Naive thymus-derived CD8-positive, alpha-beta T cell (primary cell): ENCODE results near the gene OR11L1. TPM values are rescaled to one million over a fixed set of nuclear protein-coding genes. Genes with fewer than 3 reads are reported as not detected.

ENCODE experiments used
- ATAC-seq, 2 donors: fragments of 150-1000 bp; cut with Tn5 transposase in 1 of 2; sonication (Bioruptor Pico), chemical (Tn5 transposase) in 1 of 2; 1 replicate in 1 of 2; 2 replicates in 1 of 2; pipeline ENCODE4 v1.10.0; 2021; ENCODE audit warnings: mild to moderate bottlenecking in 2 of 2, moderate library complexity in 2 of 2
- POLR2A ChIA-PET: fragments of 350-600 bp; sonication (Branson Sonifier 250); formaldehyde crosslinking; loops from one replicate; lab custom pipeline; 2021; ENCODE audit warnings: antibody characterized with exemption; lab: Charles Lee
- DNase-seq, 10 donors: peaks; one replicate each; pipeline versions ENCODE4 v3.0.0 to v3.0.0-alpha.2; 2020 to 2022
- H3K27ac Mint-ChIP-seq, 10 donors: one replicate each; pipeline ENCODE4 v1.8.0; 2020 to 2022; ENCODE audit warnings: mild to moderate bottlenecking in 10 of 10, mixed read lengths in 10 of 10, moderate library complexity in 4 of 10, inconsistent platforms in 1 of 10
- H3K27me3 Mint-ChIP-seq, 5 donors: one replicate each; pipeline ENCODE4 v1.8.0; 2021 to 2022; ENCODE audit warnings: mixed read lengths in 5 of 5
- H3K36me3 Mint-ChIP-seq, 3 donors: one replicate each; pipeline ENCODE4 v1.8.0; 2020 to 2022; ENCODE audit warnings: mixed read lengths in 3 of 3, mild to moderate bottlenecking in 2 of 3, inconsistent platforms in 1 of 3
- H3K4me1 Mint-ChIP-seq, 4 donors: one replicate each; pipeline ENCODE4 v1.8.0; 2021 to 2022; ENCODE audit warnings: mixed read lengths in 4 of 4
- H3K4me3 Mint-ChIP-seq, 10 donors: one replicate each; pipeline ENCODE4 v1.8.0; 2020 to 2022; ENCODE audit warnings: mild to moderate bottlenecking in 10 of 10, mixed read lengths in 10 of 10, moderate library complexity in 6 of 10, inconsistent platforms in 1 of 10
- H3K9me3 Mint-ChIP-seq, 9 donors: one replicate each; pipeline ENCODE4 v1.8.0; 2020 to 2022; ENCODE audit warnings: mixed read lengths in 9 of 9, mild to moderate bottlenecking in 3 of 9, inconsistent platforms in 1 of 9, moderate library complexity in 1 of 9
- polyA plus RNA-seq, 3 donors: library from polyadenylated mRNA; unstranded; fragments of 300-500 nt; fragmentation: Illumina TruSeq; gene quantifications; one replicate each; pipeline ENCODE4 v1.2.3, GENCODE V29; 2021
- total RNA-seq, 8 experiments: library from RNA in 2 of 8; stranded (reverse) in 2 of 8; gene quantifications; one replicate each; pipeline ENCODE4 v1.2.3 and lab custom pipeline; 2021 to 2026

The OR11L1 gene
- total RNA-seq: not detected
- polyA plus RNA-seq: not detected
- 0 reads per million in 6 experiments for total RNA-seq (lab: John Stamatoyannopoulos, UW)

- no peak for DNase-seq
- peaks cover 0 to 5% (median 2%) of the 10 kb centered on the region in 4 donors for H3K4me1 Mint-ChIP-seq
- H3K27ac Mint-ChIP-seq: peak within 1 kb of the TSS in 1 of 10 donors; percentile 66
- H3K36me3 Mint-ChIP-seq: no peaks in the 10 kb centered on the region
- ATAC-seq: no peak
- H3K9me3 Mint-ChIP-seq: no peaks in the 10 kb centered on the region
- H3K27me3 Mint-ChIP-seq: peaks cover 0 to 3% (median 0%) of the 10 kb centered on the region in 5 donors
- H3K4me3 Mint-ChIP-seq: no peak within 1 kb of the TSS
- POLR2A ChIA-PET: no interaction called here
Observed at GRCh38 chr1:247841796-247842195, at the start of gene OR11L1. TSS of gene OR11L1 (minus strand) at chr1:247841896. CDS start at chr1:247841896, 0 bp downstream.

GRCh38 chr1:247884797-247885413 lies 43.2 kb upstream of the OR11L1 start:
- Mint-ChIP-seq H3K27me3 (no peaks in the 10 kb centered on the region), H3K4me3 (no peak overlapping the region), H3K9me3 (no peaks in the 10 kb centered on the region), H3K27ac (no peak overlapping the region), H3K4me1 (no peaks in the 10 kb centered on the region), H3K36me3 (no peaks in the 10 kb centered on the region)
- POLR2A ChIA-PET: no interaction called here
- ATAC-seq (no peak), DNase-seq (no peak)

- H3K27me3 Mint-ChIP-seq: peaks cover 0 to 9% (median 0%) of the 10 kb centered on the region in 5 donors
- H3K9me3 Mint-ChIP-seq: peaks cover 0 to 1% (median 0%) of the 10 kb centered on the region in 9 donors
- peak overlapping the region in 1 of 10 donors; percentile 29 for H3K4me3 Mint-ChIP-seq
- H3K36me3 Mint-ChIP-seq: no peaks in the 10 kb centered on the region
- no peak for ATAC-seq
- no peak overlapping the region for H3K27ac Mint-ChIP-seq
- DNase-seq: no peak
- H3K4me1 Mint-ChIP-seq: no peaks in the 10 kb centered on the region
- POLR2A ChIA-PET: no interaction called here
Observed at GRCh38 chr1:247883346-247883745, 41.6 kb upstream of the OR11L1 start.

- no peak overlapping the region for H3K4me3 Mint-ChIP-seq
- ATAC-seq (no peak), DNase-seq (no peak)
- H3K4me1 Mint-ChIP-seq: no peaks in the 10 kb centered on the region
- H3K36me3 Mint-ChIP-seq: no peaks in the 10 kb centered on the region
- H3K27me3 Mint-ChIP-seq: peaks cover 7 to 26% (median 17%) of the 10 kb centered on the region in 5 donors
- H3K9me3 Mint-ChIP-seq: peaks cover 0 to 10% (median 0%) of the 10 kb centered on the region in 9 donors
- POLR2A ChIA-PET: no interaction called here
- H3K27ac Mint-ChIP-seq: no peak overlapping the region
Observed at GRCh38 chr1:247865416-247865815, 23.7 kb upstream of the OR11L1 start.

GRCh38 chr1:247864644-247865043 lies 22.9 kb upstream of the OR11L1 start:
- H3K4me1 Mint-ChIP-seq: no peaks in the 10 kb centered on the region
- H3K27me3 Mint-ChIP-seq: peaks cover 11 to 31% (median 17%) of the 10 kb centered on the region in 5 donors
- DNase-seq: no peak
- no peaks in the 10 kb centered on the region for H3K36me3 Mint-ChIP-seq
- no peak overlapping the region for H3K27ac Mint-ChIP-seq
- POLR2A ChIA-PET: no interaction called here
- no peak for ATAC-seq
- H3K4me3 Mint-ChIP-seq: no peak overlapping the region
- H3K9me3 Mint-ChIP-seq: peaks cover 0 to 4% (median 0%) of the 10 kb centered on the region in 9 donors

GRCh38 chr1:247862756-247863155 lies 21.1 kb upstream of the OR11L1 start:
- Mint-ChIP-seq H3K36me3 (peaks cover 0 to 6% (median 0%) of the 10 kb centered on the region in 3 donors), H3K4me1 (peaks cover 5 to 6% (median 5%) of the 10 kb centered on the region in 4 donors), H3K27ac (no peak overlapping the region), H3K27me3 (peaks cover 23 to 35% (median 26%) of the 10 kb centered on the region in 5 donors), H3K4me3 (no peak overlapping the region), H3K9me3 (no peaks in the 10 kb centered on the region)
- no peak for DNase-seq
- POLR2A ChIA-PET: no interaction called here
- no peak for ATAC-seq

- Mint-ChIP-seq H3K36me3 (peaks cover 0 to 10% (median 0%) of the 10 kb centered on the region in 3 donors), H3K27ac (peak overlapping the region in 2 of 10 donors; percentile 14 to 53), H3K9me3 (peaks cover 0 to 8% (median 0%) of the 10 kb centered on the region in 9 donors), H3K27me3 (peaks cover 35 to 66% (median 50%) of the 10 kb centered on the region in 5 donors), H3K4me3 (peak overlapping the region; percentile 62 to 87 (median 79)), H3K4me1 (peaks cover 7 to 9% (median 8%) of the 10 kb centered on the region in 4 donors)
- ATAC-seq: no peak
- POLR2A ChIA-PET: no interaction called here
- DNase-seq: no peak
Observed at GRCh38 chr1:247857985-247858619, 16.4 kb upstream of the OR11L1 start.

GRCh38 chr1:247857069-247857984 lies 15.6 kb upstream of the OR11L1 start, which contains the start of gene TRIM58:
TSS of gene TRIM58 (plus strand) at chr1:247857187. CDS start at chr1:247857247, 60 bp downstream.
- Mint-ChIP-seq H3K4me3 (peak within 1 kb of the TSS; percentile 62 to 87 (median 79)), H3K9me3 (peaks cover 0 to 10% (median 0%) of the 10 kb centered on the region in 9 donors), H3K4me1 (peaks cover 7 to 9% (median 8%) of the 10 kb centered on the region in 4 donors), H3K27me3 (peaks cover 34 to 69% (median 46%) of the 10 kb centered on the region in 5 donors), H3K36me3 (peaks cover 0 to 10% (median 0%) of the 10 kb centered on the region in 3 donors), H3K27ac (peak within 1 kb of the TSS in 2 of 10 donors; percentile 14 to 53)
- DNase-seq (peak in 2 of 10 donors; percentile 10 to 16), ATAC-seq (peak; percentile 42 to 71)
- POLR2A ChIA-PET: no interaction called here

- peak overlapping the region in 5 of 10 donors; percentile 66 to 85 (median 78) for H3K4me3 Mint-ChIP-seq
- H3K9me3 Mint-ChIP-seq: peaks cover 0 to 11% (median 0%) of the 10 kb centered on the region in 9 donors
- peaks cover 7 to 9% (median 8%) of the 10 kb centered on the region in 4 donors for H3K4me1 Mint-ChIP-seq
- peaks cover 33 to 76% (median 49%) of the 10 kb centered on the region in 5 donors for H3K27me3 Mint-ChIP-seq
- H3K27ac Mint-ChIP-seq: no peak overlapping the region
- POLR2A ChIA-PET: no interaction called here
- ATAC-seq (no peak), DNase-seq (no peak)
- H3K36me3 Mint-ChIP-seq: peaks cover 0 to 10% (median 2%) of the 10 kb centered on the region in 3 donors
Observed at GRCh38 chr1:247855911-247856310, 14.2 kb upstream of the OR11L1 start.

- peaks cover 27 to 69% (median 43%) of the 10 kb centered on the region in 5 donors for H3K27me3 Mint-ChIP-seq
- POLR2A ChIA-PET: no interaction called here
- ATAC-seq (no peak), DNase-seq (no peak)
- H3K36me3 Mint-ChIP-seq: peaks cover 0 to 10% (median 2%) of the 10 kb centered on the region in 3 donors
- H3K27ac Mint-ChIP-seq: peak overlapping the region in 1 of 10 donors; percentile 10
- H3K9me3 Mint-ChIP-seq: peaks cover 0 to 12% (median 0%) of the 10 kb centered on the region in 9 donors
- H3K4me1 Mint-ChIP-seq: peaks cover 7 to 9% (median 8%) of the 10 kb centered on the region in 4 donors
- no peak overlapping the region for H3K4me3 Mint-ChIP-seq
Observed at GRCh38 chr1:247854899-247855545, 13.3 kb upstream of the OR11L1 start.

- POLR2A ChIA-PET: no interaction called here
- peaks cover 0 to 30% (median 12%) of the 10 kb centered on the region in 5 donors for H3K27me3 Mint-ChIP-seq
- DNase-seq (no peak), ATAC-seq (no peak)
- no peaks in the 10 kb centered on the region for H3K4me1 Mint-ChIP-seq
- no peak overlapping the region for H3K4me3 Mint-ChIP-seq
- H3K27ac Mint-ChIP-seq: no peak overlapping the region
- peaks cover 0 to 2% (median 0%) of the 10 kb centered on the region in 3 donors for H3K36me3 Mint-ChIP-seq
- H3K9me3 Mint-ChIP-seq: peaks cover 0 to 12% (median 0%) of the 10 kb centered on the region in 9 donors
Observed at GRCh38 chr1:247849616-247850015, 7.9 kb upstream of the OR11L1 start.

GRCh38 chr1:247848346-247848745 lies 6.7 kb upstream of the OR11L1 start:
- Mint-ChIP-seq H3K9me3 (peaks cover 0 to 12% (median 0%) of the 10 kb centered on the region in 9 donors), H3K27ac (no peak overlapping the region), H3K4me1 (no peaks in the 10 kb centered on the region), H3K36me3 (peaks cover 0 to 2% (median 0%) of the 10 kb centered on the region in 3 donors), H3K27me3 (peaks cover 0 to 20% (median 7%) of the 10 kb centered on the region in 5 donors), H3K4me3 (no peak overlapping the region)
- ATAC-seq (no peak), DNase-seq (no peak)
- POLR2A ChIA-PET: no interaction called here
